Tibial nerve (tissue), 4 donors: ENCODE data around the gene TMEM170A. TPM values are rescaled to one million over a fixed set of nuclear protein-coding genes. Genes with fewer than 3 reads are reported as not detected.

Experiments used
- DNase-seq, 2 donors: peaks; one replicate each; pipeline ENCODE4 v3.0.0-alpha.2; 2019; ENCODE audit warnings: low spot score in 2 of 2
- H3K27ac ChIP-seq, 4 donors: fragments of 200-600 bp; sonication (generic) in 3 of 4; one replicate each; pipeline ENCODE4 v1.5.1; 2017 to 2019; ENCODE audit warnings: mild to moderate bottlenecking in 1 of 4
- H3K27me3 ChIP-seq, 2 donors: fragments of 200-600 bp; sonication (generic) in 1 of 2; one replicate each; pipeline versions ENCODE4 v1.5.1 to v1.6.0; 2017 to 2019
- H3K36me3 ChIP-seq, 3 donors: fragments of 200-600 bp; sonication (generic); one replicate each; pipeline ENCODE4 v1.5.1; 2018 to 2019
- H3K4me1 ChIP-seq, 4 donors: fragments of 200-600 bp; sonication (generic) in 3 of 4; one replicate each; pipeline ENCODE4 v1.5.1; 2017 to 2019
- H3K4me3 ChIP-seq, 4 donors: fragments of 200-600 bp; sonication (generic) in 3 of 4; one replicate each; pipeline ENCODE4 v1.5.1; 2017 to 2019; ENCODE audit warnings: mild to moderate bottlenecking in 1 of 4, moderate library complexity in 1 of 4
- H3K9me3 ChIP-seq, 4 donors: fragments of 200-600 bp; sonication (generic) in 3 of 4; one replicate each; pipeline ENCODE4 v1.5.1; 2017 to 2019
- EP300 ChIP-seq, 2 donors: sonication (generic); formaldehyde crosslinking; IDR thresholded peaks; one replicate each; pipeline ENCODE4 v1.6.1; 2017; ENCODE audit warnings: antibody characterized with exemption in 2 of 2, mild to moderate bottlenecking in 1 of 2
- POLR2A ChIP-seq, 2 donors: fragments of 450-650 bp; IDR thresholded peaks; one replicate each; pipeline ENCODE4 v1.6.1; 2017; ENCODE audit warnings: antibody characterized with exemption in 2 of 2, mild to moderate bottlenecking in 2 of 2, moderate library complexity in 2 of 2
- WGBS, 2 donors: methylation state at CpG; one replicate each; pipeline ENCODE4 v1.1.5; 2018; 5-methylcytosine and 5-hydroxymethylcytosine counted together
- total RNA-seq, 4 donors: library from RNA; depleted of rRNA; stranded (reverse); fragments of >200 nt; gene quantifications; one replicate each; pipeline ENCODE4 v1.1.0, GENCODE V29; 2016
- TF ChIP-seq, protein P1 (sequence below), 5 experiments: fragments of 200-600 bp in 3 of 5; fragments of 450-650 bp in 2 of 5; sonication (generic) in 3 of 5; IDR thresholded peaks; one replicate each; pipeline ENCODE4 v1.5.1; 2016 to 2019; ENCODE audit warnings: antibody characterized with exemption in 5 of 5, mild to moderate bottlenecking in 3 of 5, moderate library complexity in 2 of 5

TMEM170A gene
- total RNA-seq, 4 donors from 2014 or later, result 14.1 to 36.6 (median 21.8) TPM

DNA sequence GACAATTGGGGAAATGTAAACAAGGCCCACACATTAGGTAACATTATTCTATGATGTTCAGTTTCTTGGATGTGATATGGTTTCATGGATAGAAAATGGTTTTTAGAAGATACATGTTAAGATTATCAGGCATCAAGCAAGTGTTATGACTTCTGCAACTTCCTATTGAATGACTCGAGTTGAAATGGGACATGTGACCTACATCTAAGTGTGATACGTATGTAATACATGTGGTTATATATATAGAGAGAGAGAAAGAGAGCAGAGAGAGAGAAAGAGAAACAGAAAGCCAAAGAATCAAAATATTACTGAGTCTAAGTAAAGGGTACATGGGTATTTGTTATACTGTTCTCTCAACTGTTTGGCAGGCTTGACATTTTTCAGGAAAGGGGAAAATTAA, 1.7 kb downstream of the TMEM170A start:
- H3K4me3 ChIP-seq, result peak overlapping the region in 1 of 4 donors; percentile 67
- H3K4me1 ChIP-seq, result peaks cover 0 to 37% (median 7%) of the 10 kb centered on the region in 4 donors
- WGBS, 2 donors, result 16 to 17% methylated on average over 2 of the region's 2 CpGs
- no peak overlapping the region for H3K27ac ChIP-seq
- H3K9me3 ChIP-seq, result no peaks in the 10 kb centered on the region
- H3K36me3 ChIP-seq, result no peaks in the 10 kb centered on the region
- DNase-seq, result no peak
- no peak for TF ChIP-seq POLR2A (IDR thresholded peaks at IDR 0.05)
- no peak for TF ChIP-seq EP300 (IDR thresholded peaks at IDR 0.05)
- TF ChIP-seq, protein P1, sequence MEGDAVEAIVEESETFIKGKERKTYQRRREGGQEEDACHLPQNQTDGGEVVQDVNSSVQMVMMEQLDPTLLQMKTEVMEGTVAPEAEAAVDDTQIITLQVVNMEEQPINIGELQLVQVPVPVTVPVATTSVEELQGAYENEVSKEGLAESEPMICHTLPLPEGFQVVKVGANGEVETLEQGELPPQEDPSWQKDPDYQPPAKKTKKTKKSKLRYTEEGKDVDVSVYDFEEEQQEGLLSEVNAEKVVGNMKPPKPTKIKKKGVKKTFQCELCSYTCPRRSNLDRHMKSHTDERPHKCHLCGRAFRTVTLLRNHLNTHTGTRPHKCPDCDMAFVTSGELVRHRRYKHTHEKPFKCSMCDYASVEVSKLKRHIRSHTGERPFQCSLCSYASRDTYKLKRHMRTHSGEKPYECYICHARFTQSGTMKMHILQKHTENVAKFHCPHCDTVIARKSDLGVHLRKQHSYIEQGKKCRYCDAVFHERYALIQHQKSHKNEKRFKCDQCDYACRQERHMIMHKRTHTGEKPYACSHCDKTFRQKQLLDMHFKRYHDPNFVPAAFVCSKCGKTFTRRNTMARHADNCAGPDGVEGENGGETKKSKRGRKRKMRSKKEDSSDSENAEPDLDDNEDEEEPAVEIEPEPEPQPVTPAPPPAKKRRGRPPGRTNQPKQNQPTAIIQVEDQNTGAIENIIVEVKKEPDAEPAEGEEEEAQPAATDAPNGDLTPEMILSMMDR (IDR thresholded peaks at IDR 0.05), result no peak
- H3K27me3 ChIP-seq, result no peaks in the 10 kb centered on the region

DNA sequence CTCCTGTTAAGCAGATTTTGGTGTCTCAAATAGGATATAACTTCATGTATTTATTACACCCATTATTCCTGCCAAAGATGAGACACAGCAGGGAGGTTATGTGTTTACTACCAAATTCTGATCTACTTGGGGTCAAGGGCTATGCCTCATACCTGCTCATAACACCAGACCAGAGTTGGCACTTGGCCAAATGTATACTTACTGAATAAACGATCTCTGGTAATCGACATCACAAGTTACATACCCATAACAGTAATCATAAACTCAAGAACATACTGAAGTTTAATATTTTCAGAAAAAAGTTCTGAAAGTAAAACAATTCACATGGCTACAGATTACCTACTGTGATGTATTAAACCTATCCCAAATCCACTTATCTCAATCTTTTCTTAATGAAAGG, 2.9 kb downstream of the TMEM170A start:
- Histone ChIP-seq H3K4me1 (peaks cover 0 to 37% (median 7%) of the 10 kb centered on the region in 4 donors), H3K9me3 (no peaks in the 10 kb centered on the region), H3K27me3 (no peaks in the 10 kb centered on the region), H3K27ac (no peak overlapping the region), H3K4me3 (no peak overlapping the region), H3K36me3 (no peaks in the 10 kb centered on the region)
- DNase-seq, result no peak
- 78% methylated on average over 2 of the region's 2 CpGs for WGBS, 2 donors
- TF ChIP-seq POLR2A (IDR thresholded peaks at IDR 0.05), result no peak
- TF ChIP-seq, protein P1 (IDR thresholded peaks at IDR 0.05), result no peak
- TF ChIP-seq EP300 (IDR thresholded peaks at IDR 0.05), result no peak

DNA sequence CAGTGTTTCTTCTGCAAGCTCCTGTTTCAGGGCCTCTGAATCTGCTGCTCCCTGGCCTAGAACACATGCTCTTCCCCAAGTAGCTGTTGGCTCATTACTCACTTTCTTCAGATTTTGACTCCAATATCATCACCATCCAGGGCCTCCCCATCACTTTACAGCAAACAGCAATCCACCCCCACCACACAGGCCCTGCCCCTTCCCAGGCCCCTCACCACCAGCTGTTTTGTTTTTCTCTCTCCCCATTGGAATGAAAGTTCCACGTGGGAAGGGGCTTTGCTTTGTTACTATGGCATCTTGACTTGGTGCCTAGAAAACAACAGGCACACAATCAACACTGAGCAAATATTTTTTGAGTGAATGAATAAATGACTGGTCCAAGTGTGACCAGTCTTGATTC, 4.0 kb downstream of the TMEM170A start:
- peak overlapping the region in 1 of 4 donors; percentile 5 for H3K27ac ChIP-seq
- no peak for TF ChIP-seq EP300 (IDR thresholded peaks at IDR 0.05)
- no peak for TF ChIP-seq POLR2A (IDR thresholded peaks at IDR 0.05)
- TF ChIP-seq, protein P1 (IDR thresholded peaks at IDR 0.05), result no peak
- no peak overlapping the region for H3K4me3 ChIP-seq
- DNase-seq, result no peak
- peaks cover 0 to 44% (median 7%) of the 10 kb centered on the region in 4 donors for H3K4me1 ChIP-seq
- no peaks in the 10 kb centered on the region for H3K36me3 ChIP-seq
- H3K27me3 ChIP-seq, result no peaks in the 10 kb centered on the region
- 10 to 17% methylated on average over 1 of the region's 1 CpG for WGBS, 2 donors
- no peaks in the 10 kb centered on the region for H3K9me3 ChIP-seq

DNA sequence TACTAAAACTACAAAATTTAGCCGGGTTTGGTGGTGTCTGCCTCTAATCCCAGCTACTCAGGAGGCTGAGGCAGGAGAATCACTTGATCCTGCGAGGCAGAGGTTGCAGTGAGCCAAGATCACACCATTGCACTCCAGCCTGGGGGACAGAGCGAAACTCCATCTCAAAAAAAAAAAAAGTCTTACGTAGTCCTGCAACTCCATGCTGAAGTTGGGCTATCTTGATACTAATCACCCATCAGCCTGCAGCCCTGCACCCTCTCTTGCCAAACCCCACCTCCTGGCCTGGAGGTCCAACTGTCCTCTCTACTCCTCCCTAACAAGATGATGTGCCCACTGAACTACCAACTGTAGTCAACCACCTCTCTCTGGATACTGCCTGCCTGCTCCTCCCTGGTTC, 4.8 kb downstream of the TMEM170A start:
- WGBS, 2 donors, result 95 to 98% methylated on average over 4 of the region's 4 CpGs
- Histone ChIP-seq H3K27ac (peak overlapping the region in 1 of 4 donors; percentile 5), H3K4me3 (no peak overlapping the region), H3K4me1 (peaks cover 0 to 40% (median 7%) of the 10 kb centered on the region in 4 donors), H3K9me3 (no peaks in the 10 kb centered on the region), H3K36me3 (no peaks in the 10 kb centered on the region), H3K27me3 (no peaks in the 10 kb centered on the region)
- TF ChIP-seq EP300 (IDR thresholded peaks at IDR 0.05) (no peak), POLR2A (IDR thresholded peaks at IDR 0.05) (no peak)
- TF ChIP-seq, protein P1 (IDR thresholded peaks at IDR 0.05), result no peak
- DNase-seq, result no peak

DNA sequence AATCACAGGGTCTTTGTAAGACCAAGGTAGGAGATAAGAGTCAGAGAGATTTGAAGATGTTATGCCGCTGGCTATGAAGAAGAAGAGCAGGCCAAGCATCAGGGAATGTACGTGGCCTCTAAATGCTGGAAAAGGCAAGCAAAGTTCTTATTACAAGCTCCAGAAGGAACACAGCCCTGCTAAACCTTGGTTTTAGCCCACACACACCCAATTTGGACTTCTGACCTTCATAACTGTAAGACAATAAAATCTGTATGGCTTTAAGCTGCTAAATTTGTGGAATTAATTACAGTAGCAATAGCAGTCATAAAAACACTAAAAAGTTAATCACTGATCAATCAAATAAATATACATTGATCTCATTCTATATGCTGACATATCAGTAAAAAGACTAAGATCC, 6.0 kb downstream of the TMEM170A start:
- DNase-seq, result no peak
- Histone ChIP-seq H3K27ac (no peak overlapping the region), H3K9me3 (no peaks in the 10 kb centered on the region), H3K36me3 (no peaks in the 10 kb centered on the region), H3K27me3 (no peaks in the 10 kb centered on the region), H3K4me1 (peaks cover 0 to 42% (median 7%) of the 10 kb centered on the region in 4 donors), H3K4me3 (no peak overlapping the region)
- 71 to 79% methylated on average over 2 of the region's 2 CpGs for WGBS, 2 donors
- TF ChIP-seq, protein P1 (IDR thresholded peaks at IDR 0.05), result no peak
- TF ChIP-seq POLR2A (IDR thresholded peaks at IDR 0.05) (no peak), EP300 (IDR thresholded peaks at IDR 0.05) (no peak)
